Stimulated activated CD4-positive, alpha-beta T cell treated with anti-CD3 and anti-CD28 coated beads, Interleukin-4, amount 100 ng/mL, for 24 hours (primary cell): ENCODE data around the gene RAB30.
A peak's percentile ranks its signal among the peaks of the same experiment; 100 is the strongest.

ENCODE experiments used
- DNase-seq: peaks from one replicate; pipeline ENCODE4 v3.0.0-alpha.2; 2020

RAB30 gene

DNA sequence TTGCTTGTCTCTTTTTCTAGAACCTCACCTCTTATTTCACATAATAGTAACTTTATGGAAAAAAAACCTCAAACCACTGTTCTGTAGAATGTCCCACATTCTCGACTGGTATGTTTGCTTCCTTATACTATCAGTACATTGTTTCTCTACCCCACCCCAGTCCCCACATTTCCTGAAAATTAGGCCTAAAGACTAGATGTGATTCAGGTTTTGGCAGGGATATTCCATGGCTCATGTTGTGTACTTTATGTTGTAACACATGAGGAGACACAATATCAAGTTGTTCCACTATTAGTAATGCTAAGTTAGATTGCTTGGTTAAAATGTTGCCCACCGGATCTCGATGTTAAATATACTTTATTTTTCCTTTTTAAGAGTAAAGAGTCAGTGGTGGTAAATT is 135.4 kb downstream of the RAB30 start:
- no peak for DNase-seq

DNA sequence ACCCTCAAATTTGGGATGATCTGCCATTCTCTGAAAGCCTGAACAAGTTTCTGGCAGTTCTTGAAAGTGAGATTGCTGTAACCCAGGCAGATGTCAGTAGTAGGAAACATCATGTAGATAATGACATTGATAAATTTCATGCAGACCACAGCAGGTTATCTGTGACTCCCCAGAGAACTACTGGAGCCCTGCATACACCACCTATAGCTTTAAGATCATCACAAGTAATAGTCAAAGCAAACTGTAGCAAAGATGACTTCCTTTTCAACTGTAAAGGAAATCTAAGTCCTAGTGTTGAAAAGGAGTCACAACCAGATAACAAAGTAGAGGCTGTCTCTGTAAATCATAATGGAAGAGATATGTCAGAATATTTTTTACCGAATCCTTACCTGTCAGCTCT is 139.1 kb downstream of the RAB30 start:
- no peak for DNase-seq

DNA sequence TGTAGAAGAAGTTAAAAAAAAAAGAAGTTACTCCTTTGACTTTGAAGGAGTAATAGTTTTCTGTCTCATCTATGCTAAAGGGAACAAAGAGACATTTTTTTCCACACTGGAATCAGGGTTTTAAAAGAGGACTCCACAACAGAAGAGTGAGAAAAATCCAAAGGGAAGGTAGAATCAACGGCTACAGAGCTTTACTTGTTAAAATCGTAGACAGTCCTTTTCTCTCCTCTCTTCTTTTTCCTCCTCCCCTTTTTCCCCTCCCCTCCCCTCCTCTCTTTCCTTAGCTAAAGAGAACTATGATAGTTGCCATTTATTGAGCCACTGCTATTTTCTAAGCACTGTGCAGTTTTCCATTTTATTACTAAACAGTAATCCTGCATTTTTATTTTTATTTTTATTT is 141.0 kb downstream of the RAB30 start:
- DNase-seq = no peak

DNA sequence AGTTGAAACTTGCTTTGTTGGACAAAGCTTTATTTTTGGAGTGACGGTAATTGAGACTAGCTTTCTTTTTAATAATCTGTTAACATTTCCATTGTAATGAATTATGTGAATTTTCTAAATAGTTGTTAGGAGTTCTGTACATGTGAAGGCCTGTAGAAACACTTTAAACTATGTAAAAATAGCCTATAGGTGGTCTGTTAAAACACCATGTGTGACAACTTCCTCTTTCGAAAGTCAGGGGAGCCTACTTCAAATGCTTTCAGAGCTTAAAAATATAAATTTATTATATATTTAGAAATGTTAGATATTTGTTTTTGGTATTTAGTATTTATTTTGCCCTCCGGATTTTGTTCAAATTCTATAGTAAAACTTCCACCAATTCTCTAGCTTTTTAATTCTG is 141.5 kb downstream of the RAB30 start:
- no peak for DNase-seq

DNA sequence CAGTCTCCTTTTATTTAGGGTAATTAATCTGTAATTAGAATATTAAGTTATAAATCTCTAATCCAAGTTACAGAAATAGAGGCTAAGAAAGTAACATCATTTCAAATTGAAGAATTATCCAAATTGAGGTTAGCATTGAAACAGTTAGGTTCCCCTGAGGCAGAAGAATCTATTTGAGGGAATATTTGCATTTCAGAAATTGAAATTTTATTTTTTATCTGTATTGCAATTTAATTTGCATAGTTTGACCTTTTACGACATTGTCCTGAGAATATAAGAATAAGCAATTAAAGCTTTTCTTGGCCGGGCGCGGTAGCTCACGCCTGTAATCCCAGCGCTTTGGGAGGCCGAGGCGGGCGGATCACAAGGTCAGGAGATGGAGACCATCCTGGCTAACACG is 142.6 kb downstream of the RAB30 start:
- no peak for DNase-seq

DNA sequence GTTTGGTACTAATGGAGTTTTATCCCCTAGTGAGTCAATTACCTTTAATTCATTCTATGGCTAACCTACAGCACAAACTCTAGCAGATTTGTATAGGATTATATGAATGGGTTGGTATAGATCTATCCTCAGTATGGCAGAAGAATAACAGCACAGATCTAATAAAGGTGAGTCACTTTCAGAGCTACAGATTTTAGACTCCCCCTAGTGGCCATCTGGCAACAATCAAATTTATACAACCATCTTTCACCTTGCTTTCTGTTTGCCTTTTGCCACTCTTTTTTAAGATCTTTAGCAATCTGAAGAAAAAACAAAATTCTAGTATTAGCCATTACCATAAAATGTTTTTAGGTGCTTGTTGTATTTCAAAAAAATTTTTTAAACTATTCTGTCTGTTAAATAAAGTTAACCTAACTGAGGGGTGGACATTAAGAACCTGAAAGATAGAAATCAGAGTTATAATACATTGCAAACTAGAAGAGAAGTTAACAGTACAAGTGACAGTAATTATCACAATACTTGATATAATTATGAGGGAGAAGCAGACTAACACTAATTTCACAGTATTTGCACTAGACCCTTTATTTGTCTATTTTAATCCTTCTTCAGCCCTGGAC is 144.3 kb downstream of the RAB30 start:
- DNase-seq = peak; percentile 44

DNA sequence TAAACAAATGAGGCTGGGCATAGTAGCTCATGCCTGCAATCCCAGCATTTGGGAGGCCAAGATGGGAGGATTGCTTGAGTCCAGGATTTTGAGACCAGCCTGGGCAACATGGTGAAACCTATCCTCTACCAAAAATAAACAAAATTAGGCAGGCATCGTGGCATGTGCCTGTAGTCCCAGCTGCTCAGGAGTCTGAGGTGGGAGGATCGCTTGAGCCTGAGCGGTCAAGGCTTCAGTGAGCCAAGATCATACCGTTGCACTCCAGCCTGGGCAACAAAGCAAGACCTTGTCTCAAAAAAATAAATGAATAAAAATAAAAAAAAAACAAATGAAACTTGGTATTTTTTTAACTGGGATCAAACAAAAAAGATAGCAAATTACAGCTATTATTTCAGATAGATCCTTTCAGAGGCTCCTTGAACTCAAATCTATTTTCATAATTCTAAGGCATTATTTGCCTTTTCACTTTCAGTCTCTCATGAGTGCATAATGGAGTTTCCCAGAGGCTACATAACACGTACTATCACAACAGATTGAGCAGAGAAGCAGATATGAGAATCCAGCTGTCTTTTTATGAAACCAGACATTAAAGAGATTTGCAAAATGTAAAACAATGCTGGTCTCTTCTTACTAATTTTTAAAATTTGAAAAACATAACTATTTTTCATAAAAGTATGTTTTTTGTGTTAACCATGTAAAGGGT is 147.0 kb downstream of the RAB30 start:
- DNase-seq = no peak
